GM12878 (cell line): ENCODE data around the gene CYSRT1.

Source experiments
- CEBPB ChIP-seq, 2 experiments: fragments of 150-350 bp in 1 of 2; IDR thresholded peaks; 2 replicates each; pipeline ENCODE4 v1.6.1; 2012 to 2014; ENCODE audit warnings: low read depth in 2 of 2, low read length in 2 of 2, borderline replicate concordance in 1 of 2, inconsistent platforms in 1 of 2
- EGR1 ChIP-seq, 2 experiments: IDR thresholded peaks; 1 replicate in 1 of 2; 2 replicates in 1 of 2; pipeline ENCODE4 v1.6.1; 2011 to 2012; ENCODE audit warnings: low read depth in 2 of 2, low read length in 2 of 2, borderline replicate concordance in 1 of 2, mild to moderate bottlenecking in 1 of 2, moderate library complexity in 1 of 2
- ETV6 ChIP-seq, 2 experiments: fragments of 450-650 bp in 1 of 2; IDR thresholded peaks in 1 of 2; conservative IDR thresholded peaks in 1 of 2; 2 replicates each; pipeline ENCODE4 v1.6.1; 2014; ENCODE audit warnings: antibody characterized with exemption in 1 of 2, borderline replicate concordance in 1 of 2, low read depth in 1 of 2, mild to moderate bottlenecking in 1 of 2, moderate library complexity in 1 of 2
- EZH2 ChIP-seq: IDR thresholded peaks from 2 replicates; pipeline ENCODE4 v1.6.1; 2012; ENCODE audit warnings: low read depth, mild to moderate bottlenecking, control low read depth, inconsistent platforms, low read length, borderline replicate concordance; ENCODE audit not compliant: control insufficient read depth
- IRF5 ChIP-seq: fragments of 450-650 bp; IDR thresholded peaks from 2 replicates; pipeline ENCODE4 v1.6.1; 2017; ENCODE audit warnings: borderline replicate concordance
- NR2C2 ChIP-seq: IDR thresholded peaks from 2 replicates; pipeline ENCODE4 v1.6.1; 2011; ENCODE audit warnings: borderline replicate concordance, low read depth; ENCODE audit not compliant: control insufficient read depth, insufficient read length
- POLR2A ChIP-seq: IDR thresholded peaks from 2 replicates; pipeline ENCODE4 v1.6.1; 2011; ENCODE audit warnings: low read depth, mild to moderate bottlenecking, low read length
- POLR2AphosphoS5 ChIP-seq: IDR thresholded peaks from 2 replicates; pipeline ENCODE4 v1.6.1; 2011; ENCODE audit warnings: mild to moderate bottlenecking, low read length, inconsistent platforms
- TCF3 ChIP-seq: IDR thresholded peaks from 2 replicates; pipeline ENCODE4 v1.6.1; 2012; ENCODE audit warnings: low read depth, mild to moderate bottlenecking, low read length, borderline replicate concordance; ENCODE audit not compliant: insufficient read depth
- ZZZ3 ChIP-seq: IDR thresholded peaks from 2 replicates; pipeline ENCODE4 v1.6.1; 2011; ENCODE audit warnings: low read depth; ENCODE audit not compliant: control insufficient read depth, insufficient read length
- TF ChIP-seq, protein P1 (sequence below), 3 experiments: IDR thresholded peaks in 2 of 3; conservative IDR thresholded peaks in 1 of 3; 2 replicates each; pipeline ENCODE4 v1.5.1; 2011; ENCODE audit warnings: low read depth in 3 of 3, low read length in 3 of 3, mild to moderate bottlenecking in 3 of 3, control low read depth in 2 of 3, moderate library complexity in 2 of 3, inconsistent platforms in 1 of 3, mixed read lengths in 1 of 3; ENCODE audit not compliant: control insufficient read depth in 2 of 3, insufficient read depth in 1 of 3; ENCODE audit errors: extremely low read depth in 1 of 3

- TF ChIP-seq EGR1 (IDR thresholded peaks at IDR 0.05; ENCODE audit: borderline replicate concordance in 1 of 2, low read depth in 2 of 2, low read length in 2 of 2) (no peak; a peak in 1 of 3 replicates), CEBPB (IDR thresholded peaks at IDR 0.05; ENCODE audit: borderline replicate concordance in 1 of 2, low read depth in 2 of 2, low read length in 2 of 2) (no peak), NR2C2 (no peak), POLR2AphosphoS5 (peak; percentile 84; the same call in 1 of the 2 replicates), ETV6 (conservative IDR thresholded peaks at IDR 0.05 in 1 of 2, IDR thresholded peaks at IDR 0.05 in 1 of 2; ENCODE audit: borderline replicate concordance in 1 of 2, low read depth in 1 of 2) (no peak), EZH2 (no peak), IRF5 (no peak), TCF3 (no peak), ZZZ3 (no peak), POLR2A (peak; percentile 92)
- TF ChIP-seq, protein P1, sequence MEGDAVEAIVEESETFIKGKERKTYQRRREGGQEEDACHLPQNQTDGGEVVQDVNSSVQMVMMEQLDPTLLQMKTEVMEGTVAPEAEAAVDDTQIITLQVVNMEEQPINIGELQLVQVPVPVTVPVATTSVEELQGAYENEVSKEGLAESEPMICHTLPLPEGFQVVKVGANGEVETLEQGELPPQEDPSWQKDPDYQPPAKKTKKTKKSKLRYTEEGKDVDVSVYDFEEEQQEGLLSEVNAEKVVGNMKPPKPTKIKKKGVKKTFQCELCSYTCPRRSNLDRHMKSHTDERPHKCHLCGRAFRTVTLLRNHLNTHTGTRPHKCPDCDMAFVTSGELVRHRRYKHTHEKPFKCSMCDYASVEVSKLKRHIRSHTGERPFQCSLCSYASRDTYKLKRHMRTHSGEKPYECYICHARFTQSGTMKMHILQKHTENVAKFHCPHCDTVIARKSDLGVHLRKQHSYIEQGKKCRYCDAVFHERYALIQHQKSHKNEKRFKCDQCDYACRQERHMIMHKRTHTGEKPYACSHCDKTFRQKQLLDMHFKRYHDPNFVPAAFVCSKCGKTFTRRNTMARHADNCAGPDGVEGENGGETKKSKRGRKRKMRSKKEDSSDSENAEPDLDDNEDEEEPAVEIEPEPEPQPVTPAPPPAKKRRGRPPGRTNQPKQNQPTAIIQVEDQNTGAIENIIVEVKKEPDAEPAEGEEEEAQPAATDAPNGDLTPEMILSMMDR (IDR thresholded peaks at IDR 0.05 in 2 of 3, conservative IDR thresholded peaks at IDR 0.05 in 1 of 3; ENCODE audit: control insufficient read depth in 2 of 3, extremely low read depth in 1 of 3, insufficient read depth in 1 of 3, low read depth in 3 of 3, low read length in 3 of 3) = no peak
Observed at GRCh38 chr9:137205126-137206069, 19.6 kb upstream of the CYSRT1 start, which contains the start of the genes NDOR1 and TMEM203.
